ENCODE measurements around the gene HMGCLL1. TPM values are rescaled to one million over a fixed set of nuclear protein-coding genes. Genes with fewer than 3 reads are reported as not detected.

The HMGCLL1 gene
- total RNA-seq, 1 donor from 2014 or later = 1.2 TPM

DNA sequence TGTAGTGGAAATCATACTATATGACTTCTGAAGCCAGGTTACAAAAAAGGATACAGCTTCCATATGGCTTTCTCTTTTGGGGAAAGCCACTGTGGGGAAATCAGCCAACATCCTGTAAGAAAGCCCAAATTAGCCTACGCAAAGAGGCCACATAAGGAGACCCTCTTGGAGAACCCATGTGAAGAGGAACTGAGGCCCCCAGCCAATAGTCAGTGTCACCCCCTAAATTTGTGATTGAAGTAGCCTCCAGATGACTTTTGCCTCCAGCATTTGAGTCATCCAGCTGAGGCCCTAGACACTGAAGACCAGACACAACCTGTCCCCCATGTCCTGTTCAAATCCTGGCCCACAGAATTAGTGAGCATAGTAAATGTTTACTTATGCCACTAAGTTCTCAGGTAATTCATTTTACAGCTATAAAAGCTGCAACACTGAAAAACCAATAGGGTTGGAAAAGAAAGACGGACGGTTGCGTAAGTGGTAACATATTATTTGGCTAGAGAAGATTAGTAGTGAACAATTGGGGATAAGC lies 60.4 kb downstream of the HMGCLL1 start:
- H3K4me1 Mint-ChIP-seq (ENCODE audit: unreplicated experiment) = no peaks in the 10 kb centered on the region
- no peaks in the 10 kb centered on the region for H3K27me3 Mint-ChIP-seq (ENCODE audit: unreplicated experiment)
- TF ChIP-seq, protein P1, sequence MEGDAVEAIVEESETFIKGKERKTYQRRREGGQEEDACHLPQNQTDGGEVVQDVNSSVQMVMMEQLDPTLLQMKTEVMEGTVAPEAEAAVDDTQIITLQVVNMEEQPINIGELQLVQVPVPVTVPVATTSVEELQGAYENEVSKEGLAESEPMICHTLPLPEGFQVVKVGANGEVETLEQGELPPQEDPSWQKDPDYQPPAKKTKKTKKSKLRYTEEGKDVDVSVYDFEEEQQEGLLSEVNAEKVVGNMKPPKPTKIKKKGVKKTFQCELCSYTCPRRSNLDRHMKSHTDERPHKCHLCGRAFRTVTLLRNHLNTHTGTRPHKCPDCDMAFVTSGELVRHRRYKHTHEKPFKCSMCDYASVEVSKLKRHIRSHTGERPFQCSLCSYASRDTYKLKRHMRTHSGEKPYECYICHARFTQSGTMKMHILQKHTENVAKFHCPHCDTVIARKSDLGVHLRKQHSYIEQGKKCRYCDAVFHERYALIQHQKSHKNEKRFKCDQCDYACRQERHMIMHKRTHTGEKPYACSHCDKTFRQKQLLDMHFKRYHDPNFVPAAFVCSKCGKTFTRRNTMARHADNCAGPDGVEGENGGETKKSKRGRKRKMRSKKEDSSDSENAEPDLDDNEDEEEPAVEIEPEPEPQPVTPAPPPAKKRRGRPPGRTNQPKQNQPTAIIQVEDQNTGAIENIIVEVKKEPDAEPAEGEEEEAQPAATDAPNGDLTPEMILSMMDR (IDR thresholded peaks at IDR 0.05; ENCODE audit: unreplicated experiment) = no peak
- no peak for DNase-seq (ENCODE audit: low spot score)
- no peak overlapping the region for H3K4me3 Mint-ChIP-seq (ENCODE audit: unreplicated experiment)
- H3K27ac Mint-ChIP-seq (ENCODE audit: unreplicated experiment) = no peak overlapping the region
- H3K9me3 Mint-ChIP-seq (ENCODE audit: unreplicated experiment) = no peaks in the 10 kb centered on the region
- no peaks in the 10 kb centered on the region for H3K36me3 Mint-ChIP-seq (ENCODE audit: low read depth, unreplicated experiment)

DNA sequence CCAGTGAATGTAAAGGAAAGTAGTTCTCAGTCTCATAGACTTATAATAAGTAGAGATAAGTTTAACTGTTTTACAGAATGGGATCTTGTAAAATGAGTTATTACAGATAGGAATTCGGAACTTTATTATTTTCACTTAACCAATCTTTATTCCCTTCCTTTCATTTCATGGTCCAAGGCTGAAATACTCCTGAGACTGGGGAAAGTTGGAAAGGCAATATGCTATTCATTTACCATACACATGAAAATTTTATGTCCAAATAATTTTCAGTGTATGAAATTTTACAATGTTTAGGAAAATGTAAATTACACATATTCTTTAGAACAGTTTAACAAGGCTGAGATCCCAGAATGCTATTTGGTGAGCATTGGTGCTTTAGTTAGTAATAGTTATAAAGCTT lies 62.3 kb downstream of the HMGCLL1 start:
- Mint-ChIP-seq H3K36me3 (ENCODE audit: low read depth, unreplicated experiment) (no peaks in the 10 kb centered on the region), H3K27ac (ENCODE audit: unreplicated experiment) (no peak overlapping the region), H3K4me3 (ENCODE audit: unreplicated experiment) (no peak overlapping the region), H3K9me3 (ENCODE audit: unreplicated experiment) (no peaks in the 10 kb centered on the region), H3K4me1 (ENCODE audit: unreplicated experiment) (no peaks in the 10 kb centered on the region), H3K27me3 (ENCODE audit: unreplicated experiment) (no peaks in the 10 kb centered on the region)
- TF ChIP-seq, protein P1 (IDR thresholded peaks at IDR 0.05; ENCODE audit: unreplicated experiment) = no peak
- DNase-seq (ENCODE audit: low spot score) = no peak

DNA sequence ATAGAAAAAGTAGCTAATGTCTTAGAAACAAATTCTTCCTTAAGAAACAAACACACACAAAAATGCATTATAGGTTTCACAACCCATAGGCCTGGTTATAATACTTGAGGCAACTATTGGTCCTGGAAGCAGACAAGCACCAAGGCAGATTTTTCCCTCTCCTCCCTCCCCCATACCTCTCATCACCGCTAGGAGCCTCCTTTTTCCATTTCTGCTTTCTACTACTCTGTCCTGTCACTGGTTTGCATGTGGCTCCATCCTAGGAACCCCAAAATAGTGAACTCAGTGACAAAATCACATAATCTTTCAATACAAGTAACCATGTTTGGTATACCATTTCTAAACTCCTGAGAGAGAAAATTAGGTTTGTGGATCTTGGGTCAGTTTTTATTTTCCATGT lies 66.1 kb downstream of the HMGCLL1 start:
- Mint-ChIP-seq H3K4me1 (ENCODE audit: unreplicated experiment) (no peaks in the 10 kb centered on the region), H3K27ac (ENCODE audit: unreplicated experiment) (no peak overlapping the region), H3K9me3 (ENCODE audit: unreplicated experiment) (no peaks in the 10 kb centered on the region), H3K4me3 (ENCODE audit: unreplicated experiment) (no peak overlapping the region), H3K27me3 (ENCODE audit: unreplicated experiment) (no peaks in the 10 kb centered on the region), H3K36me3 (ENCODE audit: low read depth, unreplicated experiment) (no peaks in the 10 kb centered on the region)
- DNase-seq (ENCODE audit: low spot score) = no peak
- TF ChIP-seq, protein P1 (IDR thresholded peaks at IDR 0.05; ENCODE audit: unreplicated experiment) = no peak

DNA sequence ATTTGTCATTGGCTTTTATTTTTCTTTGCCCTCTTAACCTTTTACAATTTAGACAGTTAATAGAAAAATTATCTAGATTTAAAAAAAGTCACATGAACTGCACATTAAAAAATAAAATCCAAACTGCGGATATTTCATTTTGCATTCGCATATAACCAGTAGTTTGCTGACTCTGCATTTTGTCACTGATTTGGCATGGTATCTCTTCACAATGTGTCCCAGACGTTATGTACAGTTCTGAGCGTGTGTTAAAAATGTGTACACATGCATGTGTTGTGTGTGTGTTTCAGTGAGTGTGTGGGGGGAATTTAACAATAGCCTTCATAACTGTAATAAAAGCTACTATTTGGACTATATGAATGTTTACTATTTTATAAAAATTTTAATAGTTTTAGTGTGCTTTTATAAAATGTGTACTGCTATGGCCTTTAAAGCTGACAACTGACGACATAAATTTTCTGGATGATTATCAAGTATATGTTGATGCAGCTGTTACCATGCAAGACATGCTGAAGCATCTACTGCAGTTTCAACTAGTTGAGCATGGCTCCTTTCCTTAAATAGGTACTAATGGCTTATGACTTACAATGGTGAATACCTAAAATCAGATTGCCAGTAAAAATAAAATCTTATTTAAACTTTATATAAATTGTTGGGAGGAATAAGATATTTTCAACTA lies 67.7 kb downstream of the HMGCLL1 start:
- Mint-ChIP-seq H3K36me3 (ENCODE audit: low read depth, unreplicated experiment) (no peaks in the 10 kb centered on the region), H3K27me3 (ENCODE audit: unreplicated experiment) (no peaks in the 10 kb centered on the region), H3K27ac (ENCODE audit: unreplicated experiment) (no peak overlapping the region), H3K4me1 (ENCODE audit: unreplicated experiment) (no peaks in the 10 kb centered on the region), H3K4me3 (ENCODE audit: unreplicated experiment) (no peak overlapping the region), H3K9me3 (ENCODE audit: unreplicated experiment) (no peaks in the 10 kb centered on the region)
- no peak for DNase-seq (ENCODE audit: low spot score)
- TF ChIP-seq, protein P1 (IDR thresholded peaks at IDR 0.05; ENCODE audit: unreplicated experiment) = no peak

DNA sequence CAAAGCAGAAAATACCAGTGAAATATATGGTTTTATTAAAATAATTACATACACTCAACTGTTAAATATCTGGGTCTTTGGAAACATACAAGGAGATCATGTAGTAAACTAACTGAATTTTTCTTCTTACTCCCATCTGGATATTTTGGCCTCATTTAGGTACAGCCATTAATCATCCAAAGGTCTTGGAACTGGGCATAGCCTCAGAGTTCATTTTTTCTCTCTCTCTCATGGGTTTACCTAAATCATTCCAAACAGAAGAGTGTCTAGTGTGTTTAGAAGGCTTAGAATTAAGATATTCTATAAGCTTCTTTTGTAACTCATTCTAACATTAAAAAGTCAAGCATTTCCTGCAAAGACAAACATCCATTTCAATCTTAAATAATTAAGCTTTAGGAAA lies 79.4 kb downstream of the HMGCLL1 start:
- Mint-ChIP-seq H3K4me3 (ENCODE audit: unreplicated experiment) (no peak overlapping the region), H3K27ac (ENCODE audit: unreplicated experiment) (no peak overlapping the region), H3K36me3 (ENCODE audit: low read depth, unreplicated experiment) (no peaks in the 10 kb centered on the region), H3K4me1 (ENCODE audit: unreplicated experiment) (no peaks in the 10 kb centered on the region), H3K27me3 (ENCODE audit: unreplicated experiment) (no peaks in the 10 kb centered on the region), H3K9me3 (ENCODE audit: unreplicated experiment) (no peaks in the 10 kb centered on the region)
- DNase-seq (ENCODE audit: low spot score) = no peak
- TF ChIP-seq, protein P1 (IDR thresholded peaks at IDR 0.05; ENCODE audit: unreplicated experiment) = no peak
